Suppressor macrophage (primary cell): ENCODE data around the gene CC2D1A.

Experiments
- DNase-seq, 4 experiments: peaks; one replicate each; pipeline ENCODE4 v3.0.0-alpha.2; 2020 to 2022
- total RNA-seq, 17 experiments: gene quantifications; one replicate each; lab custom pipeline; 2026; ENCODE audit warnings: mixed read lengths in 6 of 17, inconsistent platforms in 3 of 17; lab: John Stamatoyannopoulos, UW

CC2D1A gene
- total RNA-seq = 4.2 to 39.8 (median 16.4) reads per million in 17 experiments

DNA sequence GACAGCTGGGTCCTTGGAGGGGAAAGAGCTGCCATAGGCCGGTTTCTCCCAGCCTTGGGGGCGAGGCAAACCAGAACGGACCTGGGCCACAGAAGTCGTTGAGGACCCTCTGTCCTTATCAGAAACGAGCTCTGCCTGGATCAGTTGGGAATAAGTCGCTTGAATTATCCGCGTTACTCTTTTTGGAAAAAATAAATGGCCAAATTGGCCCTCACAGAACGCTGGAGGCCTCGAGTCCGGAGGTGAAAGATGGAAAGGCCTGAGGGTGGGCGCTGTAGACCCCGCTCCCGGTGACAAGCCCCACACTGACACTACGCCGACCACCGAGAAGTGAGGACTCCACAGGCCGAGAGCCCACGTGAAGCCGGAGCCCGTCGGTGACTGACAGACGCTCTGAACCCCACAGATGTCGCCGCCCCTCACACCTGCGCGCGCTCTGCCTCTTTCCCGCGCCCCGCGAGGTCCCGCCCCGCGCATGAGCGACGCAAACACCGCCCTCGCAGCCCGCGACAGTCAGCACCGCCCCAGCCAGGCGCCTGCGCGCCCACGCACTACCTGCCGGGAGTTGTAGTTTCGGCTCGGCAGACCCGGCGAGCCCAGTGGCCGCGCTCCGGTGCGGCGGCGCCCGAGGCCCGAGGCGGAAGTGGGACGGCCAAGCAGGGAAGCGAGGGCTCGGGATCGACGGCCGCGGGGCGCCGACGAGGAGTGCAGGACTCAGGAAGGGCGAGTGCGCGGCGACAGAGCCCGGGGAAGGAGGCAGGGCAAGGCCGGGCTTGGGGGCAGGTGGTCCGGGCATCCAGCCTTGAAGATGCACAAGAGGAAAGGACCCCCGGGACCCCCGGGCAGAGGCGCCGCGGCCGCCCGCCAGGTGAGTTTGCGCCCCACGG is at the start of gene CC2D1A, which contains the start of gene BRME1:
Gene CC2D1A (plus strand): TSS at position 568 of the 887 bp plus-strand sequence. CDS start 241 bp downstream, at position 809.
Gene BRME1 (minus strand): TSS at position 484 of the 887 bp plus-strand sequence. CDS start 1,225 bp downstream, outside the sequence.
- peak; percentile 91 to 97 (median 94) for DNase-seq

DNA sequence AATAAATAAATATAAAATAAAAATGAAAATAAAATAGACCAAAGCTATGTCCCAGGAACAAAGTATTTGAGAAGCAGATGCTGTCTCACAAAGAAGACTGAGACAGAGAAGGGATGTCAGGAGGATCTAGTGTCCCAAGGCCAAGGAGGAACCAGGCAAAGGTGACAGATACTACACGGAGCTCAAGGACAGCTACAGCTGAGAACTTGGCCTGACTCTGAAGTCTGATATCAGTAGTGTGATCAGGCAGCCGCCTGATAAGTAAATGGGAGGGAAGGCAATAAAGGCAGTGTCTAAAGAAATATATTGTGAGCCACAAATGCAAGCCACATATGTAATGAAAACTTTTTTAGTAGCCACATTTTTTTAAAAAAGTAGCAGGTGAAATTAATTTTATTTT is 49.5 kb upstream of the CC2D1A start:
- DNase-seq = no peak

DNA sequence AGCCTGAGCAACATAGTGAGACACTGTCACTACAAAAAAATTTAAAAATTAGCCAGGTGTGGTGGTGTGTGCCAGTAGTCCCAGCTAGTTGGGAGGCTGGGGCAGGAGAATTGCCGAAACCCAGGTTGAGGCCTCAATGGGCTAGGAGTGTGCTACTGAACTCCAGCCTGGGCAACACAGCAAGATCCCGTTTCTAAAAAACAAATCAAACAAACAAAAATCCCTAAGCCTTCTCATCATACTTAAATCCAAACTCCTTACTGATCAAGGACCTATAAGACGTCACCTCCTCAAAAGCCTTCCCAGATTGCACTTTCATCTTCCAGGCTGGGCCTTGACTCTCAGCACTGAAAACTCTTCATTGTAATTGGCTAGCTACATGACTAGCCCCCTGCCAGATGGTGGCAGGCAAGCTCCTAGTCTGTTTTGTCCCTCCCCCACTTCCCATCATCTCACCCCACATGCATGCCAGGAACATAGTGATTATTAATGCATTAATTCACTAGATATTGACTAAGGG is 46.6 kb upstream of the CC2D1A start:
- DNase-seq = peak in 2 of 4 experiments; percentile 33 to 38

DNA sequence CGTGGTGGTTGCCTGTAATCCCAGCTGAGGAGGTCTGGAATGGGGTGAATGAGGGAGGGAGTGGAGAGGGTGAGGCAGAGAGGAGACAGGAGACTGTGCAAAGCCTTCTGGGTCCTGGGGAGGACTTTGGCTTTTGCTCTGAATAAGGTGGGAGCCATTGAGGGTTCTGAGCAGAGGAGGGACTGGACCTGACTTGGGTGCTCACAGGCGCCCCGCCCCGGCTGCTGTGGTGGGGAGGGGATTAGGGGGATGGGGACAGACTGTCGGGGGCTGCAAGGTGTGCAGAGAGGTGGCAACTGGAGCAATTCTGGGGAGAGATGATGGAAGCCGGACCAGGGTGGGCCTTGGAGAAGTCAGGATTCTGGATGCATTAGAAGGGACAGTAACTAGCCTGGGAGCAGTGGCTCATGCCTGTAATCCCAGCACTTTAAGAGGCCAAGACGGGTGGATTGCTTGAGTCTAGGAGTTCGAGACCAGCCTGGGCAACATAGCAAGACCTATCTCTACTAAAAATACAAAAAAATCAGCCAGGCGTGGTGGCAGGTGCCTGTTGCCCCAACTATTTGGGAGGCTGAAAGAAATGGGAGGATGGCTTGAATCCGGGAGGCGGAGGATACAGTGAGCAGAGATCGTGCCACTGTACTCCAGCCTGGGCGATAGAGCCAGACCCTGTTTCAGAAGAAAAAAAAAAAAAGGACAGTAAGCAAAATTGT is 45.2 kb upstream of the CC2D1A start:
- DNase-seq = no peak

DNA sequence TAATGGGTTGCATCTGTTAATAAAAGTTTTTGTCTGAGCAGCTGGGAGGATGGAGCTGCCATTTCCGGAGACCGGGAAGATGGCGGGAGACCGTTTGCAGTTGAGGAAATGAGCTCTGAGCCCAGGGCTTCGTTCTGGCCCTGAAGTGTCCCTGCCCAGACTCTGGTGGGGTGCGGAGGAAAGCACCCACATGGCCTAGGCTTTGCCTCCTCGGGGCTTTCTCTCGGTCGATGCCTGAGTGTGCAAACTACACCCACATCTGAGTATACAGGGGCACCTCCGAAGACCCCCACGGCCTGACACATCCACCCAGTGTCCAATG is 44.6 kb upstream of the CC2D1A start:
- peak in 3 of 4 experiments; percentile 40 to 51 (median 45) for DNase-seq

DNA sequence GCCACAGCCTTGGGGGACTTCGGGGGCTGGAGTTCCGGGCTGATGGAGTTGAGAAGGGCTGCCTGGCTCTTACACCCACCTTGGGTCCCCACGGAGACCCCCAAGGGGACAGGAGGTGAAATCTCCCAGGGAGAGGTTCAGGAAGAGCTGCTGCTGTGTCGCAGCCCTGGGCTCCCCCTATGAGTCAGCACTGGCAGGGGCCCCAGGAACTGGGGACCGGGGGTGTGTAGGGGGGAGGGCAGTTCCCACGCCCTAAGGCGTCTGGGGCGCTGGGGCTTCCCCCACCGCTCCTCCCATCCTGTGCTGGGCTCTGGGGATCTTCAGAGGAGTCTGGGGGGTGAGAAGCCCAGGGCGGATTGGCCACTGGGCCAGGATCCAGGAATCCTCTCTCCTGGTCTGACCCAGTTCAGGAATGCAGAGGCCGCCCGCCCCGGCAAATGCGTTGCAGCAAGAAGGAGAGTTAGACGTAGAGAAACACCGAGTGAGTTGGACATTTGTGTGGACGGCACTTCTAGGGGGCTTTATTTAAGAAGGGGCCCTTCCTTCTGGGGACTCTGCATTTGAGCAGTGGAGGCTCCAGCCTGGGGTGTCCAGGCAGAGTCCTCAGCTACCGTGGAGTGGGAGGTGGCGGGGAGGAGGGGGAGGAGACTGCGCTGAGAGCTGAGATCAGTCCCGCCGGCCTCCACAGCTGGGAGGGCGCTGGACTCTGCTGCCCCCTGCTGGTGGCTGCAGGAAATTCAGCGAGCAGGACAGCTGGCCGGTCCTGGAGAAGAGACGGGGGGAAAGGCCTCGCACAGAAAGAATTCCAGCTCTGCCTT is 44.1 kb upstream of the CC2D1A start:
- DNase-seq = peak; percentile 92 to 96 (median 94)

DNA sequence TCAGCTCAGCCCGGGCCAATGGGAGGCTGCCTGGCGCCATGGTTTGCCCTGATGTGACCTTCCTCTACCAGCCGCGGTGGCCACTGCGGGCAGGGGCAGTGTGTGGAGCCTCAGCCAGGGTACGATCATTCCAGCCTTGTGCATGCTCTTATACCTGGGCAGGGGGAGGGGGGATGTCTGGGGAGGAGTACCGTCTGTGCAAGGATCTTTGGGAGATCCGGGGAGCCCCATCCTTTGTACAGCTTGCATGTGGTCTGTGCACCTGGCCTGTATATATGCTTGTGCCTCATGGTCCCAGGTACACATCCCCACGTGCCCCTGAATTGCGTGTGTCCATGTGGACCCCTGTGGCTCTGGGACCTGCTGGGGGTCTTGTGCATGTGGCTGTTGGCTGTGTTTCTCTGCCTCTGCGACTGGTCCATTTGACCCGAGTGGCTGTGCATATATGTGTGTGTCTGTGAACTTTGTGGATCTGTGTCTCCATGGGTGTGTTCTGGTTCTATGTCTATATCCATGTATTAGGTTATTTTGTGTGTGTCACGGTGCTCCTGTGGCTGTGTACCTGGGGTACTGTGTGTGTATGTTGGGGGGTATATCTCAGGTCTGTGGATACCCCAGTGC is 41.8 kb upstream of the CC2D1A start:
- DNase-seq = peak in 3 of 4 experiments; percentile 15 to 60 (median 41)

DNA sequence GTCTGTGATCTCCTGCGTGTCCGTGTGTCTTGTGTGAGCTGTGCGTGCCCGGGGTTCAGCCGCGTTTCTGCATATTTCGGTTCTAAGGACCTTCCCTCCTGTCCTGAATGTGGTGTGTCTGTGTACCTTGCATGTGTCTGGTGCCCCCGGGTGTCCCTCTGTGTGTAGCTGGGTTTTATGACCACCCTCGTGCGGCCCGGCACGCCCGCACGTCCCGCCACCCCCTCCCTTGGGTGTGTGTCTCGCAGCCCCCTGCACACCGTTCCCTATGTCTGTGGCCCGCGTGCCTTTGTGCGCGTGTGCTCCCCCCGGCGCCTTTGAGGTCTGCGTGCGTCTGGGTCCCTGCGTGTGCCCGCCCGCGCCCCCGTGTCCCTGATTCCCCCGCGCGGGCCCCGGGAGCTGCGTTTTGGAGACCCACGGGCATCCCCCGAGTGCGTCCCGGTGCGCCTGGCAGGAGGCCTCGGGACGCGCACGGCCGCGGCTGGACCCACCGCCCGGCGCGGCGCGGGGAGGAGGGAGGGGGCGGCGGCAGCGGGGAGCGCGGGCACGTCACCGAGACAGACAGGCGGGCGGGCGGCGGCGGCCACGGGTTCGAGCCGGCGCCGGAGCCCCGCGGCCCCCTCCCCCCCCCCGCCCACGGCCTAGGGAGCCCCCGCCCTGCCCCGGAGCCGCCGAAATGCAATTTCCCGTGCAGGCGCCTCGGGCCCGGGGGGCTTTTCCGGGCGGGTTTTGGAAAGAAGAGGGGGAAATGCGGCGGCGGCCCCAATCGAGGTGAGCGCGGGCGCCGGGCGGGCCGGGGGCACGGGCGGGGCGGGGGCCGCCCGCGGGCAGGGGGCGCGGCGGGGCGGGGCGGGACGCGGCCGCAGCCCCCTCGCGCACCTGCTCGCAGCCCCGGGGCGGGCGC is 41.1 kb upstream of the CC2D1A start:
- DNase-seq = peak in 1 of 4 experiments; percentile 30

DNA sequence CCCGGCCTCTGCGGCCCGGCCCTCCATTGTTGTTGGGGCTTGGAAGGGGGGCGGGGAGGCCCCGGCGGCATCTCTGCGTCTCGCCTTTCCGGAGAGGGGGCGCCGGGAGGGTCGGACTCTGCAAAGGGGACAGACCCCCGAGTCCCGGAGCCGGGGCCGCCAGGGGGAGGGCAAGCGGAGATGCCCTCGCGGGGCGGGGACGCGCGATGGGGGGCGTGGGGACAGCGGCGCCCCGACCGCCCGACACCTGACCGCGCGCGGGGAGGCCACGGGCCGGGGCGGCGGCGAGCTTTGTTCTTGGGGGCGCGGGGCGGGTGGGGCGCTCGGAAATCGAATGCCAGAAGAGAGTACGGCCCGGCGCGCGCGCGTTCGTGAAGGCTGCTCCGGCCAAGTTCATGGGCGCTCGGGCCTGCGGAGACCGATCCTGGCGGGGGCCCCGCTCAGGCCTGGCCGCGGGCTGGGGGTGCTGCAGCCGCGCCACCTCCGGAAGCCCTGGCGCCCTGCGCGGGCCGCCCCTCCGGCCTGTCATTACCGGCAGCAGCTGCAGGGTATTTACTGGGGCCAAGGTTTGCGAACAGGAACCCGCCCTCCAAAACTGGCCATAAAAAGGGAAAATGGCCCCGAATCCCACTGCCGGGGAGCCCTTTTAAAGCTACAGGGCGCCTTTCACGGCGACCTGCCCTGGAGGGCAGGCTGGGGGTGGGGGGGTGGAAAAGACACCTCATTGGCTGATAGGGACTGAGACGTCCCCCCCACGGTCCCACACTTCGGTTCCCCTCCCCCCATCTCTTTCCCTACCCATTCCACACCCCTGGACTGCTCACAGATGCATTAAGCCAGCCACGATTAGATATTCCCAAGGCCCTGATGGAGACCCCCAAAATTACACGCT is 40.2 kb upstream of the CC2D1A start:
- peak in 3 of 4 experiments; percentile 5 to 49 (median 34) for DNase-seq

DNA sequence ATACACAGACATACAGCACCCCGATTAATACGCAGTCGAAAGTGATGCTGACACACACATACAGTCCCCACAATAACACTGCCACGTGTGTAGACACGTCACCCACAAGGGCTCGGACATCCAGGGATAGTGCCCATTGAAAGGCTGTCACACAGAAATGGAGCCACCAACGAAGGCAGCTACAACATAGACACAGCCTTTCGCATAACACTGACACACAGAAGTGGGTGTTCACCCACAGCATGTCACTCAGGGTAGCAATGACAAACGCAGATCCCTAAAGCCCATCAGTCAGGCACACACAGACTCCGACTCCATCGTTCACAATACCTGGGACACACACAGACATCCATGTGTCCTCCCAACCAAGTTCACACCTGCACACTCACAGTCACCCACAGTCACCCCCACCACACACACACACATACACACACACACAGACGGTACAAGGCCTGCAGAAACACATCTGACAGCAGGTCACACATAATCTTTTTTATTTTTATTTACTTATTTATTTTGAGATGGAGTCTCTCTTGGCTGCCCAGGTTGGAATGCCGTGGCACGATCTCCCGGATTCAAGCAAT is 39.4 kb upstream of the CC2D1A start:
- DNase-seq = no peak

DNA sequence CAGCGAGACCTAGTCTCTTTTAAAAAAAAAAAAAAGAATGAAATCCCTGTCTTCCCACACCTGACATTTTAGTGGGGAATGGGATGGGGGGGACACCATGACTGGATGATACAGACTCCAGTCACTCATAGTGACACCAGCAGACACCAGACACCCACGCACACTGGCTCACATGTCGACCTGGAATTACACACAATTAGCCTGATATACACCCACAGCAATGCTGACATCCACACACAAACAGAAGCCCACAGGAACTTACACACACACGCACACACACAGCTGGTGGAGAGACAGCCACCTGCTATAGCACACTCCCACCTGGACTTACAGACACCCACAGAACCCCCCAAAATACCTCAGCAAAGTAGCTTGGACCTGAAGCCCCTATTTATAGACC is 37.3 kb upstream of the CC2D1A start:
- DNase-seq = peak; percentile 62 to 86 (median 74)

DNA sequence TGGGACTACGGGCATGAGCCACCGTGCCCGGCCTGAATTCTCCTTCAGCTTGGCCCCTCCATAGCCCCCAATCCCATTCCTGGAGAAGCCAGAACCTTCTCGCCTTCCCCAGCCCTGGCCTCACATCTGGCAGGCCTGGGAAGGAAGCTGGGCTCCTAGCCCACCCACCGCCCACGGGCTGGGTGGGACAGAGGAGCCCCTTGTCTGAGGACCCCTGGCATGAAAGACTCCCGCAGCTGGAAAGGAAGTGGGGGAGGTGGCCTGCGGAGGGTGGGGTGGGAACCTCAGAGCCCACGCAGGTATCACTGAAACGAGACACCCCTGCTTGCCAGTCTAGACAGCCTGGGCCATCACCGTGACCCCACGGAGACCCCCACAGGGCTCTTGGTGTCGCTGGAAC is 36.7 kb upstream of the CC2D1A start:
- no peak for DNase-seq

DNA sequence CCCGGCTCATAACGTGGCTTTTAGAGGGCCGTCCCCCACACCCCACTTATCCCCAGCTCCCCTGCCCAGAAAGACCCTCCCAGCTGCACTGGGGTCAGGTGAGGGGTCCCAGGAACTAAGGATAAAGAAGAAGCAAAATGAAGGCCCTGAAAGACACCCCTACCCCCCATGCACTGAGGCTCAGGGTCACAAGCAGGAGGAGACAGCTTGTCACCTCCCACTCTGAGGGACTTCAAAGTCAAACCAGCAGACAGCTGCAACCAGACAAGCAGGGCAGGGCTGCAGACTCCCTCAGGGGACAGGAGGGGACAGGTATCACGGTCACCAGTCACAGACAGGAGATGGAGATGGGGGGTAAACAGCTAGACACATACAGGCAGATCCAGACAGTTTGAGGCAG is 35.1 kb upstream of the CC2D1A start:
- no peak for DNase-seq

DNA sequence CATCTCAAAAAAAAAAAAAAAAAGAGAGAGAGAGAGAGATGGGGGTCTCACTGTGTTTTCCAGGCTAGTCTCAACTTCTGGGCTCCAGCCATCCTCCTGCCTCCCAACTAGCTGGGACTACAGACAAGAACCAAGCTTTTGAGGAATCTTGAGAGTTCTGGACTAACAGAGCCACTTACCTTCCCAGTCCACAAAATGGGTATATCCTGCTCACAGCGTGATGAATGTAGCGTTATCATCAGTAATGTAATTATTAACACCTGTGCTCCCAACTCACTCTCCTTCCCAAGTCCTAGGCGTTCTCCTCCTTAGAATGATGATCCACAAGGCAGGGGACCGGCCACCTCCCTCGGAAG is 33.7 kb upstream of the CC2D1A start:
- DNase-seq = no peak

DNA sequence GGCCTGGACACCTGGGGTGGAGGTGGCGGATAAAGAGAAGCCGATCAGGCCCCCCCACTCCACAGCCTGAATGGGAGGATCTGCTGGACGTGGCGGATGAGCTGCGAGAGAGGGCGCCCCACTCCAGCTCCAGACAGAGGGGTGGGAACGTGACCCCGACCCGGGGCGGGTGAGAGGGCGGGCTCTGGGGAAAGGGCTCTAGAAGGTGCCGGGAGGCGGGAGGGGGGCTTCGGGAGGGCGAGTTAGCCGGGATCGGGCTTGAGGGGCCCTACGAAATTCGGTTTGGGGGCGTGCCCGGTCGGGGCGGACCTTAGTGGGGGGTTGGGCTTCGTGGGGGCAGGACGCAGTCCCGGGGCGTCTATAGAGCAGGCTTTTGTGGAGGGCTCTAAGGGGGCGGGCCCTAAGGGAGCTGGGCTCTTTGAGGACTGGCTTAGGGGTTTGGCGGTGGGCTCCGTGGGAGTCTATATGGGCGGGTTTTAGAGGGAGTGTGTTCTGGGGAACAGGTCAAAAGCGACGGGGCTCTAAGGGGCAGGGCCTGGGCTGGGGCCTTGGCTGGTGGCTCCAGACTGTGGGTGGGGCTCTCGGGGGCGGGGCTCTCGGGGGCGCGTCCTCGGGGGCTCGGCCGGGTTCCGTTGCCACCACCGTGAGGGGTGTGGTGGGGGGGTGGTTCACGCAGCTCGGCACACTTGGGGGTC is 33.2 kb upstream of the CC2D1A start:
- DNase-seq = peak in 2 of 4 experiments; percentile 5 to 50

DNA sequence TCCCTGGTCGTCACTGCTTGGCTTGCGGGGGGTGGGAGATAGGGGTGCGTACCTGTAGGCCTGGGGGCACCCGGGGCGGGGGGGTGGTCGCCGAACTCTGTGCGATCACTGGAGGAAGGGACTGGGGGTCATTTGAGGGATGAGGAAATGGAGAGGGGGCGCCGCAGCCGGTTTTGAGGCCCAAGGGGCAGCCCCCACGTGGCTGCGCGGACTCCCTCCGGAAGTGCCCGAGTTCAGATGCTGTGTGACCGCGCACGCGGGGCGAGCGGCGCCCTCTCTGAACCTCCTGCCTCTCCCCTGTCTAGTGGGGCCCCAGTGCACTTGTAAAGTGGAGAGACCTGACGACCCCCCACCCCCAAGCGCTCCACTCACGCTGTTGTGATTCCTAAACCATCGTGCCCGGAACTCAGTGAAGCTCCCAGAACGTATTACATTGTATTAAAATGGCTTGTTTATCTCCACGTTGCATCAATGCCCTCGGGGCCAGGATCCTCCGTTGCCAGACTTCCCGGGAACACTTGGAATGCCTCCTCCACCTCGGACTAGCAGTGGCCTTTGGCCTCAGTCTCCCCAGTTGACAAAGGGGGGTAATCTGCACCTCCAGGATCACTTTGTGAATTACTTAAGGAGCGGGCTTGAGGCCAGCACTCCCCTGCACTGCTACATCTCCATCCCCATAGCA is 32.0 kb upstream of the CC2D1A start:
- DNase-seq = no peak

DNA sequence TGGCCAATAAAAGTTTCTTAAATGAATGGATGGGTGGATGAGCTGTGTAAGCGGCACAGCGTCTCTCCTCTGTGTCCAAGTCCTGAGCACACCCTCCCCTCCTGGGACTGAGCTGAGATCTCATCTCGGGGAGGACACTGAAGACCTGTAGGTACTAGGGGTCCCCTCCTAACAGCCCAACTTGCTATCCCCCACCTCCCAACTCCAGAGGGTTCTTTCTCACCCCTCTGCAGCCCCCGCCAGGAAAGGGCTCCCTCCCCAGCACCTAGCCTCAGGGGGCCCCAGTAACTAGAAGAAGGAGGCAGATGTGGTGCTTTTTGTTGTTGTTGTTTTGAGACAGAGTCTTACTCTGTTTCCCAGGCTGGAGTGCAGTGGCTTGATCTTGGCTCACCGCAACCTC is 30.2 kb upstream of the CC2D1A start:
- DNase-seq = no peak

DNA sequence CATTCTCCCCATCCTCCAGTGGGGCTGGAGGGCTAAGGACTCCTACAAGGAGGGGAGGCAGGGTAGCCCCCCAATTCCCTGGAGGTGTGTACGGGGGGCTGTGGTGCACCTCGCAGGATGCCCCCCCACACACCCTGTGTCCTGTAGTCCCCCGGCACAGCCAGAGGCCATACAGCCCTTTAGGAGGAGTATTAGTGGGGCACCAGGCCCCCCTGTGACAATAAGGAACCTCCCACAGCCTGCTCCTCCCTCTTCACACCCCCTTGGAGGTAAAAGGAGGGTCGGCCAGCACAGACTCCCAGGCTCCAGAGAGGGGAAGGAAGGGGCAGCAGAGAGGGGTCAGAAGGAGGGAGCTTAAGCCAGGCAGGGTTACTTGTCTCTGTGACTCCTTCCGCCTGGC is 29.2 kb upstream of the CC2D1A start, which contains the start of gene NANOS3:
Gene NANOS3 (plus strand): TSS at position 301 of the 400 bp plus-strand sequence. CDS start 115 bp downstream, outside the sequence.
- no peak for DNase-seq
